ENCODE measurements around the gene PHLDB2. TPM values are rescaled to one million over a fixed set of nuclear protein-coding genes. Genes with fewer than 3 reads are reported as not detected.

Gene PHLDB2
- total and polyA plus RNA-seq, 10 of the 15 experiments (the other 5 are each of a cell fraction or from before 2014, with no cell fraction given), result 0.03 to 0.67 (median 0.40) TPM

DNA sequence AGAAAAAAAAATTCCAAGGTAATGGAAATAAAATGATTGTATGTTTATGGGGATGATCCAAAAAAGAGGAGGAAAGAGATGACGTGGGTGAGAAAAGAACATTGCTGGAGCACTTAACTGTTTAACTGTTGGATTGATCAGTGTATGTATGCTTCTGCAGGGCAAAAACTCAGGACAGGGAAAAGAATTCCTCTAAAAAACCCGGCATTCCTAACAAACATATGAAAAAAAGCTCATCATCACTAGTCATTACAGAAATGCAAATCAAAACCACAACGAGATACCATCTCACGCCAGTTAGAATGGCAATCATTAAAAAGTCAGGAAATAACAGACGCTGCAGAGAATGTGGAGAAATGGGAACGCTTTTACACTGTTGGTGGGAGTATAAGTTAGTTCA is 1.6 kb upstream of the PHLDB2 start (continued):
- no peak for TF ChIP-seq NFYB (IDR thresholded peaks at IDR 0.05; ENCODE audit: insufficient read depth, low read depth, low read length)
- TF ChIP-seq, protein P1, sequence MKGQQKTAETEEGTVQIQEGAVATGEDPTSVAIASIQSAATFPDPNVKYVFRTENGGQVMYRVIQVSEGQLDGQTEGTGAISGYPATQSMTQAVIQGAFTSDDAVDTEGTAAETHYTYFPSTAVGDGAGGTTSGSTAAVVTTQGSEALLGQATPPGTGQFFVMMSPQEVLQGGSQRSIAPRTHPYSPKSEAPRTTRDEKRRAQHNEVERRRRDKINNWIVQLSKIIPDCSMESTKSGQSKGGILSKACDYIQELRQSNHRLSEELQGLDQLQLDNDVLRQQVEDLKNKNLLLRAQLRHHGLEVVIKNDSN (IDR thresholded peaks at IDR 0.05; ENCODE audit: borderline replicate concordance, extremely low read length, insufficient read depth, low read depth, low read length), result no peak
- TF ChIP-seq RAD51 (IDR thresholded peaks at IDR 0.05), result no peak
- TF ChIP-seq, protein P2, sequence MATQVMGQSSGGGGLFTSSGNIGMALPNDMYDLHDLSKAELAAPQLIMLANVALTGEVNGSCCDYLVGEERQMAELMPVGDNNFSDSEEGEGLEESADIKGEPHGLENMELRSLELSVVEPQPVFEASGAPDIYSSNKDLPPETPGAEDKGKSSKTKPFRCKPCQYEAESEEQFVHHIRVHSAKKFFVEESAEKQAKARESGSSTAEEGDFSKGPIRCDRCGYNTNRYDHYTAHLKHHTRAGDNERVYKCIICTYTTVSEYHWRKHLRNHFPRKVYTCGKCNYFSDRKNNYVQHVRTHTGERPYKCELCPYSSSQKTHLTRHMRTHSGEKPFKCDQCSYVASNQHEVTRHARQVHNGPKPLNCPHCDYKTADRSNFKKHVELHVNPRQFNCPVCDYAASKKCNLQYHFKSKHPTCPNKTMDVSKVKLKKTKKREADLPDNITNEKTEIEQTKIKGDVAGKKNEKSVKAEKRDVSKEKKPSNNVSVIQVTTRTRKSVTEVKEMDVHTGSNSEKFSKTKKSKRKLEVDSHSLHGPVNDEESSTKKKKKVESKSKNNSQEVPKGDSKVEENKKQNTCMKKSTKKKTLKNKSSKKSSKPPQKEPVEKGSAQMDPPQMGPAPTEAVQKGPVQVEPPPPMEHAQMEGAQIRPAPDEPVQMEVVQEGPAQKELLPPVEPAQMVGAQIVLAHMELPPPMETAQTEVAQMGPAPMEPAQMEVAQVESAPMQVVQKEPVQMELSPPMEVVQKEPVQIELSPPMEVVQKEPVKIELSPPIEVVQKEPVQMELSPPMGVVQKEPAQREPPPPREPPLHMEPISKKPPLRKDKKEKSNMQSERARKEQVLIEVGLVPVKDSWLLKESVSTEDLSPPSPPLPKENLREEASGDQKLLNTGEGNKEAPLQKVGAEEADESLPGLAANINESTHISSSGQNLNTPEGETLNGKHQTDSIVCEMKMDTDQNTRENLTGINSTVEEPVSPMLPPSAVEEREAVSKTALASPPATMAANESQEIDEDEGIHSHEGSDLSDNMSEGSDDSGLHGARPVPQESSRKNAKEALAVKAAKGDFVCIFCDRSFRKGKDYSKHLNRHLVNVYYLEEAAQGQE (IDR thresholded peaks at IDR 0.05; ENCODE audit: low read depth, low read length), result no peak
- TF ChIP-seq YBX1 (IDR thresholded peaks at IDR 0.05), result no peak
- TF ChIP-seq PAX5 (IDR thresholded peaks at IDR 0.05; ENCODE audit: borderline replicate concordance, low read depth, low read length), result no peak
- TF ChIP-seq SMAD5 (IDR thresholded peaks at IDR 0.05; ENCODE audit: low read depth), result no peak
- TF ChIP-seq, protein P3, sequence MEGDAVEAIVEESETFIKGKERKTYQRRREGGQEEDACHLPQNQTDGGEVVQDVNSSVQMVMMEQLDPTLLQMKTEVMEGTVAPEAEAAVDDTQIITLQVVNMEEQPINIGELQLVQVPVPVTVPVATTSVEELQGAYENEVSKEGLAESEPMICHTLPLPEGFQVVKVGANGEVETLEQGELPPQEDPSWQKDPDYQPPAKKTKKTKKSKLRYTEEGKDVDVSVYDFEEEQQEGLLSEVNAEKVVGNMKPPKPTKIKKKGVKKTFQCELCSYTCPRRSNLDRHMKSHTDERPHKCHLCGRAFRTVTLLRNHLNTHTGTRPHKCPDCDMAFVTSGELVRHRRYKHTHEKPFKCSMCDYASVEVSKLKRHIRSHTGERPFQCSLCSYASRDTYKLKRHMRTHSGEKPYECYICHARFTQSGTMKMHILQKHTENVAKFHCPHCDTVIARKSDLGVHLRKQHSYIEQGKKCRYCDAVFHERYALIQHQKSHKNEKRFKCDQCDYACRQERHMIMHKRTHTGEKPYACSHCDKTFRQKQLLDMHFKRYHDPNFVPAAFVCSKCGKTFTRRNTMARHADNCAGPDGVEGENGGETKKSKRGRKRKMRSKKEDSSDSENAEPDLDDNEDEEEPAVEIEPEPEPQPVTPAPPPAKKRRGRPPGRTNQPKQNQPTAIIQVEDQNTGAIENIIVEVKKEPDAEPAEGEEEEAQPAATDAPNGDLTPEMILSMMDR (IDR thresholded peaks at IDR 0.05 in 2 of 3, conservative IDR thresholded peaks at IDR 0.05 in 1 of 3; ENCODE audit: control insufficient read depth in 2 of 3, extremely low read depth in 1 of 3, insufficient read depth in 1 of 3, low read depth in 3 of 3, low read length in 3 of 3), result no peak
